ENCODE measurements around the gene CD34.

Gene CD34

DNA sequence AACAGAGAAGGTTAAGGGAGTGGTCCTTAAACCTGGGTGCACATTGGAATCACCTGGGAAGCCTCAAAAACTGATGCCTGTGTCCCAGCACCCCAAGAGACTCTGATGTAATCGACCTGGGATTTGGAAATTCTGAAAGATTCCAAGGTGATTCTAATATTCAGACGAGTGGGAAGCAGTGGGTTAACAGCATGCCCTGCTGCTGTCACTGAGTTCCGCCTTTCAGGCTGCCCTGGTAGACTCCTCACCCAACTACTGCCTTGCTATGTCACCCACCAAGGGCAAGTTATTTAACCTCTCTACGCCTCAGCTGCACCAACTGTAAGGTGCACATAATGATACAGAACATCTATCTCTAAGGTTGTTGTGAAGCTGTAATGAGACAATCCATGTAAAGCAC lies 59.2 kb downstream of the CD34 start:
- no peak for DNase-seq

DNA sequence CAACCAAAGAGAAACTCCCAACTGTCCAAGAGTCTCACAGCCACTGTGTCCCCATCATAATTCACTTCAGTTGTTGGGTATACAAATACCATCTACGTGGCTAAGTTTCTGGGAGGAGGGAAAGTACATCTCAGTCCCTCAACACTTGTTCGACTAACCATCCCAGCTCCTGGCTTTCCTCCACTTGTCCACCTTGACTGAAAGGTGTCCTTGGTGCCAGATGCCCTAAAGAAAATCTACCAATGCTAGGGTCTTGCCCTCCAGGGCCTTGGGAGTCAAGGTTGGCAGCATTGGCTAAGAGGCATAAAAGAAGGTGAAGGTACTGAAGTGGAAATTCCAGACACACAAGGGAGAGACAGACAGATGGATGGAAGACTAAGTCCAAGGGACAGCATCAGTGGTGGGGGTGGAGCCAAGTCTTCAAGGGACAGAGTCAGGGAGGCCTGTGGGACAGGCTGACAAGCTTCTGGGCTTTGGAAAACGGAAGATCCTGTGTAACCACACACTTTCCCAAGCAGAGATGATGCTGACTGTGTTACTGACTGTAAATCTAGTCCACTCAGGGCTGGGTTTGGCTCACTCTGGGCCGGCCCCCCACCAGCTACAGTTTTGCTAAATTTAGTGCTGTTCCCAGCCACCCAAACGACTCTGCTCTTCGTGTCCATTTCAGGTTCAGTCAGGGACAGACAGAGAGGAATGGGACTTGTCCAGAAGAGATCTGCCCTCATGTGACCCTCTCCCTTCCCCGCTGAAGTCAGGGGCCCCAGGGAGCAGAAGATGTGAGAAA lies 60.1 kb downstream of the CD34 start:
- no peak for DNase-seq

DNA sequence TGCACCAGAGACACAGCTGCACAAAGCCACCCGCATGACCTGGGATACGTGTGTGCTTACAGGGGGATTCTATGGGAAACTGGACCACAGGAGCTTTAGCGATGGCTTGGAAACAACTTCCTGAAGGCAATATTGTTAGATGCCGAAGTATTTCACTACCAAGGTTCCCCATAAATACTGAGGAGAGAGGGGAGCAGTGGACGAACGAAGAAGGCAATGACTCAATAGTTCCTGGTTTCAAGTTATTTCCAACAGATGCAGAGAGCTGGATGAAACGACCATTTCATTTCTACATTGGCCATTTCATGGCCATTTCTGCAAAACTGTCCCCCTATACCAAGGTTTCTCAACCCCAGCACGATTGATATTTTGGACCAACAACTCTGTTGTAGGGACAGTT lies 61.3 kb downstream of the CD34 start:
- no peak for DNase-seq

DNA sequence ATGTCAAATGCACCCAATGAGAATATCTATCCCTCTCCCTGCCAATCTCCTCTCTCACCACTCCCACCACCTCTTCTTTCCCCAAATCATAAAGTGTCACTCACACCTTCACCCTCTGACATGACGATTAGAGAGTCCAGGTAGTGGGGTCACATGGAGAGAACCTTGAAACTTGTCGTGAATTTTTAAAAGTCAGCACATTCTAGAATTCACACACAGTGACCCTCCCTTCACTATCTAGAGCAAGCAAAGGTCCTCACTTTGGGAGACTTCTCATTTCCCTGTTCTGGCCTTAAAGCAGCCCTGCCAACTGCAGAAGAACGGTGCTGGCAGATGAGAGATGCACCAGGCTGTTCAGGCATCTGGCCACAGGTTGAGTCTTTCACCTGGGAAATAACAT lies 61.9 kb downstream of the CD34 start:
- DNase-seq = no peak

DNA sequence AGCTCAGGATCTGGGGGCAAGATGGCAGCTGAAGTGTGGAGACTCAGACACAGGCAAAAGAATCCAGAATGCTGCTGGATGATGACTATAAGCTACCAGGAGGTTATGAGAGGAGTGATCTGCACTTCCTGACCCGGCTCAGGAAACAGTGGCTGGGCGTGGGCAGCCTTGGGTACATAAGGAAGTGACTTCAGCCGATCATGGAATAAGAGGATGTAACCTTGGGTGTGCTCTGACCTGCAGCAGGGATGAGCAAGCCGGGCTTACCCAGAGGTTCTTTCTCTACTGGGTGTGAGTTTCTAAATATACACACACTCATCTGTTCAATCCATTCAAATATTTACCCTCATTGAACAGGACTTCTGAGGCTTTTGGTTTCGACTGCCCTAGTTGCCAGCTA lies 62.7 kb downstream of the CD34 start:
- no peak for DNase-seq

DNA sequence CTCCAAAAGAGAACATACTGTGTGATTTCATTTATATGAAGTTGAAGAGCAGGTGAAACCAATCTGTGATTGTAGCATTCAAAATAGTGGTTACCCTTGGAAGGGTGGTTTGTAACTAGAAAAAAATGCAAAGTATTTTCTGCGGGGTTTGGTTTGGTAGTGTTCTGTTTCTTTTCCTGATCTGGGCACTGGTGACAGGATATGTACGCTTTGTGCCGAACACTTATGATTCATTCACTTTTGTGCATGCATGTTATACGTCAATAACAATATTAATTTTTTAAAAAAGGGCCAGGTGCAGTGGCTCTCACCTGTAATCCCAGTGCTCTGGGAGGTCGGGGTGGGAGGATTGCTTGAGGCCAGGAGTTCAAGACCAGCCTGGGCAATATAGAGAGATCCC lies 63.8 kb downstream of the CD34 start:
- no peak for DNase-seq

DNA sequence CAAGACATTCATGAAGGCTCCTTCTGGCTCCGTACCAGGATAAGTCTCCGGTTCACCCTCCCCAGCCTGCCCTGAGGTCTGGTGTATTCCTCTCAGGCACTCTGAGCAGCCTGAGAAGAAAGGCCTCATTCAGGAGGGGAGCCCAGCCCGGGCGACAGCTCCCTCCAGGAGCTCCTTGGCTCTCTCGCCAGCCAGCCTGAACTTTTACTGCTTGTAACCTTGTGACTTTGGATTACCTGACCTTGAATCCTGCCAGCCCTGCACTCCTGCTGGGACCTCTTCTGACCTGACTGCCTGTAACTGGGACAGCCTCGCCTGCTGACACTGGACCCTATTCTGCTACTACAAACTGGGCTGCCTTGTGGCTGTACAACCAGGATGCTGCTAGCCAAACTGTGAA lies 65.8 kb downstream of the CD34 start:
- DNase-seq = no peak

DNA sequence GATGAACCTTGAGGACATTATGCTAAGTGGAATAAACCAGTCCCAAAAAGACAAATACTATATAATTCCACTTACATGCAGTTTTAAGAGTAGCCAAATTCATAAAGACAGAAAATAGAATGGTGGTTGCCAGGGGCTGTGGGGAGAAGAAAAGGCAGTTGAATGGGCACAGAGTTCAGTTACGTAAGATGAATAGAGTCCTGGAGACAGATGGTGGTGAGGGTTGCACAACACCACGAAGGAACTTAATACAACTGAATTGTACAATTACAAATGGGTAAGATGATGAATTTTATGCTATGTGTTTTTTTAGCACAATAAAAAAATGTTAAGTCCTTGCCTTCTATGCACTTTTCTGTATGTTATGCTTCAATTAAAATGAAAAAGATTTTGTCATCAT lies 66.6 kb downstream of the CD34 start:
- no peak for DNase-seq

DNA sequence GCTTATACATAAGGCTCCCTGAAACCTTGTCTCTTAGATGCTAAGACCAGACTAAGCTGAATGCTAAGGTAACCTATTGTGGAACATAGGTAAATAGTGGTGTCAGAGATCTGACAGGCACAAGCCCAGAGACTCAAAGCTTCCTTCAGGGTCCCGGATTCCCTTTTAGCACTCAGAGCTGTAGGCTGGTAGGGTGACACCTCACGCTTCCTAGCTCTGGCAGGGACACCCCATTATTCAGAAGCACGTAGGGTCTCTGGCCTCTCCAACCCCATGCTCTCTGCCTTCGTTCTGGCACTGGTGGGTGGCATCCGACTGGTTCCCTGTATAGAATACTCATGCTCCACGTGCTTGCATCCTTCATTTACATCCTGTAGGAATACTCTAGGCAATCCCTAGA lies 68.4 kb downstream of the CD34 start:
- DNase-seq = no peak

DNA sequence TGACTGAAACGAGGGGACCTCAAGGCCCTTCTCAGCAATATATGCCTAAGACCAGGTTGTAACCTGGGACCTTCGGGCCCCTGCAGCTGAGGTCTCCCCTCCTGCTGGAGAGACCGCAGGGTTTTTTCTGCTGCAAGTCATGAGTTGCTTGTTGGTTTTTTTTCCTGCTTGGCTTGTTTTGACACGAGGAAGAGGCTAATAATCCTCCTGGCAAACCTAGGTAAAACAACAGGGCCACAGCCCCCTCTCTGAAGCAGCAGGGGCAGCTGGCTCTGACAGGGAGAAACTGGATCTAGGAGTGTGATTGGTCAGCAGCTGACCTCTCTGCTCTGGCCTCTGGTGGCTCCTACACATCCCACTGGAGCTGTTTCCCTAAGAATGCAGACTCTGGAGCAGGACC lies 69.0 kb downstream of the CD34 start:
- DNase-seq = no peak

DNA sequence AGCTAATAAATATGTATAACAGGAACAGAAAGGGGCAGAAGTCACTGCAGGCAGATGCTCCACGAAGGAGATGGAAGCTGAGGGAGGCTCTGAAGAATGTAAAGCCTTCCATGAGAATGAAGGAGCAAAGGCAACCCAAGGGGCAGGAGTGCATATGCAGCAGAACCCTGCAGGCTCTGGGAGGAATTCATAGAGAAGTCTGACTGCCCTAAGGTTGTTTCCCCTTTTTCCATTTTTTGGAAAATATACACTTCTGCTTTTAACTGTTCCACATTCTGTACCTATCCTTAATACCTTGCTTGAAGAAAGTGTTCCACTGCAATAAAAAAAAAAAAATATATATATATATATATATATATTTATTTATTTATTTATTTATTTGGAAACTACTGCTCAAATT lies 69.6 kb downstream of the CD34 start:
- no peak for DNase-seq

DNA sequence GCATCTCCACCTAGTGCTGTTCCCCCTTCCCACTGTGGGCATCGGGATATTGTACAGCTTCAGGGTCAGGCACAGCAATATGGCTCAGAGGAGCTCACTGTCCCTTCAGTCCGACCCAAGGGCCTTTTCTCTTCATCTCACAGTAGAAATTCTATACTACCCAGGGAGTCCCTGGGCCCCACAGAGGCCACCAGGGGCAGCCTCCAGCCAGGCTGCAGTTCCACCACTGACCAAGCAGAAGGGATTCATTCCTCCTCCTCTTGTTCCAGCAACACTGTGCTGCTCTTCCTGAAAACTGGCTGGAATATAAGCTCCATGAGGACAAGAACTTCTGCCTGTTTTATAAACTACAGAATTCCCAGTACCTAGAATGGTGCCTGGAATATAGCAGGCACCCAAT lies 70.5 kb downstream of the CD34 start:
- no peak for DNase-seq

DNA sequence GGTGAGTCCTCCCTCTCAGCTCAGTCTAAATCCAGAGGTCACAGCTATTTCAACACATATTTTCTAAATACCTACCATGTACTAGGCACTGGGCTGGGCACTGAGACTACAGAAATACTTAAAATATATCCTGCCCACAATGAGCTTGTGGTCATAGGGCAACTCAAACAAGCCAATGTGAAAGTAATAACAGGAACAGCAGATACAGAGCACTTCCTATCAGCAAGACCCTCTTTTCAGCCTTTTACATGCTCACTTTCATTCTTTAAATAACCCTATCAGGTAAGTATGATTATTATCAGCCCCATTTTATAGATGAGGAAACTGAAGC lies 71.9 kb downstream of the CD34 start:
- no peak for DNase-seq

DNA sequence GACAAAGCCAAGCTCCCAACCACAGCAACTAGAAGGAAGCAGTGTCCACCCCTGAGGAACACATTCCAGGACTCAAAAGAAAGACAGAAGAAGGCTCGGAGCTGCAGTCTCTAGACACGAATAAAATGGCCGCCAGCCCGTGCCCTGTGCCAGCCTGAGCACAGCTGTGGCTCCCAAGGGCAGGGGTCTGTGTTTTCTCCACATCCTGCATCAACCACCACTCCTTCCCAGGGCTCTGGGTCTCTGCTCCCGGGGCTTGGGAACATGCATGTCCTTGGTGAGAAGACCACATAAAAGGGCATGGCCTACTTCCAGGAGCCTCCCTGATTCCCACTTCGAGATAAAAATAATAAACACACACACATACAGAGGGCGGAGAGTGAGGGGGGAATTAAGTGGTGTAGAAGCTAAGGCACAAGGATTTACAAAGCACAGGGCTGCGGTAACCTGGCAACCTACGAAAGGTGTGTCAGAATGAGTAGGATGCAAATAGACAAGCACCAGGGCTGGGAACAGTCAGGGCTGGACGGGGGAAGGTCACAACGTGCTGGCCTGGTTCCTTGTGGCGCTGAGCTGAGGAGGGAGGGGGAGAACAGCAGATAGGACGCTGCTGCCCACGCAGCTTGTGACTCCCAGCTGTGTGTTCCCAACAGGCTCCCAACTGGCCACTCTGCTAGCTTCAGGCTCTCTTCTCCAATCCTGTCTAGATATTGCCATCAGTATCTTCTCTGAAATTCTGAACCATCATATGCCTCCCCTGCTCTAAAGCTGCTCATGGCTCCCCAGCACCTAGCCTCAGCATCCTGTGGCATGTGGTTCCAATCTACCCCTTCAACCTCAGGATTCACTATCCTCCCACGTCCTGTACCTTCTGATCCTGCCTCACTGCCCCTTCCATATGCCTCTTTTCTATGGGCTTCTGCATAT lies 72.5 kb downstream of the CD34 start:
- no peak for DNase-seq

DNA sequence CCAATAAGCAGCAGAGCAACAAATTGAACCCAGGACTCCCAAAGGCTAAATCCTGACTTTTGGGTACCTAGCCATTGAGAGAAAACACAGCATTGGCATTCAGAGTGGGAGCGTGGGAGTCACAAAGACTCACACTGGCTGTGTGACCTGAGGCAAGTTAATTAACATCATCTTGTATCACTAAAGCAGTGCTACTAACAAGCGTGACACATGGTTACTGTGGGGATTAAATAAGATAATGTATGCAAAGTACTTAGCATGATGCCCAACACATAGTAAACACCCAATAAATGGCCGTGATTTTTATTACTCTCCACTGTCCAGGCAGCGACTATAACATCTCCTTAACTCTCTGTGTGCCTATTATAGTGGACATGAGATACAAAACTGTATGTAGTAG lies 73.3 kb downstream of the CD34 start:
- no peak for DNase-seq

DNA sequence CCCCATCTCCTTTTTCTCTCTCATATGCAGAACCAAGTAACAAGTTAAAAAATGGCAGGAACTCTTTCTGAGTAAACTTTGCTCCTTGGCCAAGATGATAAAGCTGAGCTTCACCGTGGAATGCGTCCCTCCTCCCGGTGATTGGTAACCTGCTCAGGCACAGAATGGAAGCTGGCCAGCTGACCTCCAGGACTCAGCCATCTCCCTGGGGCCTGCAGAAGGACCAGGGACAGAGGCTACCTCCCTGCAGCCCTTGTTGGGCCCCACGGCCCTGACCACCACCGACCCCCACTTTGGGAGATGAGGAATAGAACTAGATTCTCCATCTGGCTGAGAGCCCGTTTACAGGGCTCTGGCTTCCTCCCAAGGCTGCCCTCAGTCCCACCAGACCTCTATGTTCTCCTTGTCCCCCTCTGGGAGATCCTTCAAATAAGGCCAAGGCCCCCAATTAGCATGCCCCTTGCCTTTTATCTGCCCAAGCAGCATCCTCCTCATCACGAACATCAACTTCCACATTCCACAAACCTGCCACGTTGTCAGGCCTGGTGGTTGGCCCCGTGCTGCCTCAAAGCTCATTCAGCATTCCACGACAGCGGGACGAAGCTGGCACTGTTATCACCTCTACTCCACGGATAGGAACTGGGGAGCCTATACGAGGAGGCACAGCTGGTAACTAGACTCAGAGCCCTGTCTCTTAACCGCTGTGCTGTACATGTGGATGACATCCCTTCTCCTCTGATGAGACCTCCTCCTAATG lies 74.2 kb downstream of the CD34 start:
- no peak for DNase-seq

DNA sequence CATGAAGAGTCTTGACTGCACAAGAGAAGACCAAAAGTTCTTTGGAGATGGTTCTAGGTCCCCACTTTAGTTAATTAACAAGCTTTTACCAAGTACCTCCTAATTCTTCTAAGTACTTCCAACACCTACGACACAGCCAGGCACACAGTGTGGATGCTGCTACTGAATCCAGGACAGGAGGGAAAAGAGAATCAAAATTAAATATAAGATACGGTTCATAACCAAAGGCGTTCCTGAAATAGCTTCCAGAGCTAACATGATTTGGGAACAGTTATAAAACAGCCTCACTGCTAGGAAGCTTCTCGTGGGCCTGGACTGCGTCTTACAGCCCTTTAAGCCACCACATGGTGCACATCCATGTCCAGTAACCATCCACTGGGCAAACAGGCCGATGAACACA lies 75.0 kb downstream of the CD34 start:
- DNase-seq = no peak

DNA sequence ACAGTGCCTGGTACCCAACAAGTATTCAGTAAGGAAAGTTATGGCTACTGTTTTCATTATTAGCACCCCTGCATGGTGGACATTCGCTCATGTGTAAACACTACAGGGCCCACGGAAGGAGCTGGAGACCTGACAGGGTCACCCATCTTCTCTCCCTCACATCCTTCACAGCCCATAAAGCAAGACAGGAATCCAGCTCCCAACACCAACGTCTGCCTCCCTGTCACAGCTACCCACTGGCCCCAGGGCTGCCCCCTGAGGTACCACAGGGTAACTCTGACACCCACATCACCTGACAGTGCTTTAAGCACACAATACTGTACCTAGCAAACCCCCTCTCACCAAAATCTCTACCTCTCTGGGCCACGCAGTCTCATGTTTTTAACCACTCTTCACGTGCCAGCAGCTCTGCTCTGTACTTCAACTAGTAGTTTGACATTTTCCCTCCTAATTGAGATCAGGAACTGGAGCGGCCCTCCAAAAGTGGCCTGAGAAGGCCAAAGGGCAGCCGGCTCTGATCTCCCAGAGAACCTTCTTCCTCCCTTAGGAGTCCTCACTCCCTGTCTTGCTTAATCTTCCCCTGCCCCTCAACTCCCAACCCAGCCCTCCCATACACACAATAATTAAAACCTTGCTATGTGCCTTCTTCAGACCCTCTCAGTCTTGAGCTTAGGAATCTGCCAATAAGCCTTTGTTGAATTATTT lies 76.8 kb downstream of the CD34 start:
- no peak for DNase-seq

DNA sequence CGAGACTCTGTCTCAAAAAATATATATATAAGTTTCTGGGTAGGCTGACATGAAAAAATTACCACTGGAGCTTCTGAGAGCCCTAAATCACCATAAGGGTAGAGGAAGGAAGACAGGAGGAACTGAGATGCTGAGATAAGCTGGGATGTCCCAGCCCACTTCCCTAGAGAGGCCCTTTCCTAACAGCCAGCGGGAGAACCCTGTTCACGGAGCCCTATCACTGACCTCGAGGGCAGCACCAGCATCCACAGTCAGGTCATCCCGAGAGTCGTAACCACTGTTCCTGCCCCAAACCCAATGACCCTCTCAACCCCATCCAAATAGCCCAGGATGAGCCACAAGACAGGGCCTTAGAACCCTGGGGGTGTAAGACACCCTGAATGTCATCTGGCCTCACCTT lies 77.5 kb downstream of the CD34 start:
- no peak for DNase-seq

DNA sequence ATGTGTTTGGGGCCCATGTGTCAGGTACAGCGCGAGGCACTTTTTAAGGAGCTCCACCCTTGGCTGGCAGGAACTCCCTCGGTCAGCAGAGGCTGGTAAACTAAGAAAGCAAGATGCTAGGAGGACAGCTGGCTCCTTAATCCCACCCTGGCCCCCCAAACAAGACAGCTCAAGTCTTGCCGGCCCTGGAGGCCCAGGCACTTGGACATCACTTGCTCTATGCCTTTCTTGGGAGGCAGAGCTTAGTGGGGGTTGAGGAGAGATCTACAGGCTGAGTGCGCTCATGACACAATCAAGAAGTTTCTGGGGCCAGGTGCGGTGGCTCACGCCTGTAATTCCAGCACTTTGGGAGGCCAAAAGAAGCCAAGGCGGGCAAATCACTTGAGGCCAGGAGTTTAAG lies 78.1 kb downstream of the CD34 start:
- no peak for DNase-seq

DNA sequence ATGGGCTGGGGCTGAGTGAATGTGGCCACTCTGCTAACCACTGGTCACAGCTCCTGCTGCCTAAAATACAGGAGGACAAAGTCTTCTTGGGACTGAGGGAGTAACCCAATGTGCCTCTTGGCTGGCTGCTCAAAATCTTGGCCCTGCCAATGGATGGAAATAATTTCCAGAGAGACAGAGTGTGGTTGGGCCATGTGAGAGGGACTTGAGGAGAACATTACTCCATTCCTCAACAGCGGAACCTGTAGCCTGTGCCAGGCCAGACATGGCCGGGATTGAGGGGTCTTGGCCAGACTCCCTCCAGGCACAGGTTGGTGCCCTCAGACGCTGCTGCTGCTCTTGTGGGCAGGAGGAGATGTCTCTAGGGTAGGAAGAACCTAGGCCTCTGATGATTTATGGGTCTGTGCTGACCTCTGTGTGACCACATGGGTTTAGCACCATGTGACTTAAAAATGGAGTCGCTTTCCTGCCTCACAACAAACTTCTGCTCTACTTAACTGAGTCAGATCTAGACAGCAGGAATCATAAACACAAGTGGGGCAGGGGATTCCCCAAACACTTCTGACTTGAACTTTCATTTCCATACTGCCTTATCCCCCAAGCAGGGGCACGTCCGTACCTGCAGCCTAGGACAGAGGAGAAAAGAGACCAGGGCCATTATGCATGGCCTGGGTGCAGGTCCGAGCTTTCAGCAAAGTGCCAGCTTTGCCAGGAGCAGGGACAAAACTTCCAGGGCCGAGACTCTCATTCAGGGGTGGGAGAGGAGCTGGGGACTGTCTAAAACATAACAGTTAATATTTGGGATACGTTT lies 79.2 kb downstream of the CD34 start:
- no peak for DNase-seq
